SK-N-MC (cell line): ENCODE data around the gene MAGEA4.

Source experiments
- DNase-seq: peaks from one replicate; pipeline ENCODE4 v3.0.0-alpha.2; 2011; ENCODE audit warnings: low read depth, low spot score
- H3K27ac ChIP-seq: fragments of 200-600 bp; sonication (generic); 2 replicates; pipeline ENCODE4 v1.5.1; 2016; ENCODE audit warnings: mixed run types
- H3K36me3 ChIP-seq: fragments of 200-600 bp; sonication (generic); 2 replicates; pipeline ENCODE4 v1.6.1; 2017; ENCODE audit warnings: antibody characterized with exemption, low read length, mixed read lengths; ENCODE audit not compliant: insufficient read depth
- H3K4me3 ChIP-seq: fragments of 200-600 bp; sonication (generic); 2 replicates; pipeline ENCODE4 v1.5.1; 2016
- H3K9ac ChIP-seq: fragments of 200-600 bp; sonication (generic); 2 replicates; pipeline ENCODE4 v1.8.0; 2017; ENCODE audit warnings: mixed run types, mixed read lengths; ENCODE audit not compliant: insufficient read length
- H3K9me3 ChIP-seq: fragments of 200-600 bp; sonication (generic); 2 replicates; pipeline ENCODE4 v1.6.1; 2017; ENCODE audit warnings: low read depth, mild to moderate bottlenecking, antibody characterized with exemption, low read length, moderate library complexity, mixed read lengths
- EZH2 ChIP-seq: fragments of 200-600 bp; sonication (generic); IDR thresholded peaks from one replicate; pipeline ENCODE4 v1.6.1; 2017; ENCODE audit warnings: antibody characterized with exemption
- FOXP2 ChIP-seq: optimal IDR thresholded peaks from 2 replicates; pipeline ENCODE3; 2011; ENCODE audit warnings: mild to moderate bottlenecking, moderate library complexity; ENCODE audit not compliant: insufficient read depth; ENCODE audit errors: extremely low read length, control extremely low read depth
- POLR2AphosphoS5 ChIP-seq: IDR thresholded peaks from 2 replicates; pipeline ENCODE4 v1.6.1; 2012; ENCODE audit warnings: mild to moderate bottlenecking, low read depth, low read length, borderline replicate concordance

MAGEA4 gene

GRCh38 chrX:151912780-151913179 is at the start of gene MAGEA4:
Gene MAGEA4, plus strand, starts transcription at chrX:151912889. Its CDS starts 10,776 bp downstream, at chrX:151923665.
- TF ChIP-seq FOXP2 (no peak), EZH2 (no peak), POLR2AphosphoS5 (no peak)
- DNase-seq, result no peak
- Histone ChIP-seq H3K36me3 (no peaks in the 10 kb centered on the region), H3K9me3 (no peaks in the 10 kb centered on the region), H3K9ac (no peak within 1 kb of the TSS), H3K4me3 (no peak within 1 kb of the TSS), H3K27ac (no peak within 1 kb of the TSS)

DNA sequence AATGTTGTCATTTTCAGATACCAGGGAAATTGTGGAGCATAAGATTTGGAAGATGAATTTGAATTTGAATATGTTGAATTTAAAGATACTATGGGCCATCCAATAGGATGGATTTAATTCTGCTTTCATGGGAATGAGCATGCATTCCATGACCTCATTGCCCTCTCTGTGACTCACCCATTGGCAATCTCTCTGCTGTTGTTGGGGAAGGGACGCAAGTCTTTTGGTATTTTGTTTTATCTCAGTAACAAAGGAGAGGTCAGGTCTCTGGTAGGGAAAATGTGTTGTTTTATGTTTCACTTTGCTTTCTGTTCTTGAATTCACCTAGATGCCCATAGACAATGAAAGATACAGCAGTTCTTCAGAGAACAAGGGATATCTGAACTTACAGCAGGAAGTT is 42.1 kb upstream of the MAGEA4 start:
- Histone ChIP-seq H3K36me3 (no peaks in the 10 kb centered on the region), H3K4me3 (no peak overlapping the region), H3K9ac (no peak overlapping the region), H3K9me3 (no peaks in the 10 kb centered on the region), H3K27ac (no peak overlapping the region)
- DNase-seq, result no peak
- TF ChIP-seq EZH2, result no peak
- TF ChIP-seq FOXP2, result no peak
- TF ChIP-seq POLR2AphosphoS5, result no peak

DNA sequence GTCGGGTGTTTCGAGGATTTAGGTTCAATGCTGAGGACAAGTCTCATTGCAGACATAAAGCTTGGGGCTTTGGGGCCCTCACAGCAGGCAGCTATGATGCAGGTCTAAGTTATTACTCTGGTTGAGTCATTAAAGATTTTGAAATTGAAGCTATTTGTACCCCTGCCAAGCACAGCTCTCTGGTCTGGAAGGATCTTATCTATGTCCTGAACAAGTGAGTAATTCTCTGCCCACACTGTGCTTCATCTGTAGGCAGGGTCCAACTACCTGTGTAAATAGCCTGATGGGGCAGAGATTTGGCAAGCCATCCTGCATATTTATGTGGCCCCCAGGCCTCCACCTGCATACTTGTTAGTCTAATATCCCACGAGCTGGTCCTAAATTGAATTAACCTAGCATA is 41.4 kb upstream of the MAGEA4 start:
- no peak for TF ChIP-seq FOXP2
- no peak for TF ChIP-seq POLR2AphosphoS5
- no peak for TF ChIP-seq EZH2
- Histone ChIP-seq H3K36me3 (no peaks in the 10 kb centered on the region), H3K9ac (no peak overlapping the region), H3K9me3 (no peaks in the 10 kb centered on the region), H3K4me3 (no peak overlapping the region), H3K27ac (no peak overlapping the region)
- DNase-seq, result no peak

GRCh38 chrX:151873096-151873495 is 39.6 kb upstream of the MAGEA4 start:
- Histone ChIP-seq H3K27ac (no peak overlapping the region), H3K9ac (no peak overlapping the region), H3K4me3 (no peak overlapping the region), H3K36me3 (no peaks in the 10 kb centered on the region), H3K9me3 (no peaks in the 10 kb centered on the region)
- TF ChIP-seq POLR2AphosphoS5 (no peak), FOXP2 (no peak), EZH2 (no peak)
- DNase-seq, result no peak

GRCh38 chrX:151875270-151876026 is 37.2 kb upstream of the MAGEA4 start:
- no peaks in the 10 kb centered on the region for H3K9me3 ChIP-seq

DNA sequence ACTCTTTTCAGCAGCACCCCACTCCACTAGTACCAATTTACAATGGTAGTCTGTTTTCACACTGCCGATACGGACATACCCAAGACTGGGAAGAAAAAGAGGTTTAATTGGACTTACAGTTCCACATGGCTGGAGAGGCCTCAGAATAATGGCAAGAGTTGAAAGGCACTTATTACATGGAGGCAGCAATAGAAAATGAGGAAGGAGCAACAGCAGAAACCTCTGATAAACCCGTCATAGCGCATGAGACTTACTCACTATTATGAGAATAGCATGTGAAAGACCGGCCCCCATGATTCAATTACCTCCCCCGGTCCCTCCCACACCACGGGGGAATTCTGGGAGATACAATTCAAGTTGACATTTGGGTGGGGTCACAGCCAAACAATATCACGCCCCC is 34.1 kb upstream of the MAGEA4 start:
- H3K27ac ChIP-seq, result no peak overlapping the region
- no peak overlapping the region for H3K4me3 ChIP-seq
- no peaks in the 10 kb centered on the region for H3K36me3 ChIP-seq
- H3K9me3 ChIP-seq, result no peaks in the 10 kb centered on the region
- H3K9ac ChIP-seq, result no peak overlapping the region
- TF ChIP-seq EZH2 (no peak), FOXP2 (no peak), POLR2AphosphoS5 (no peak)
- DNase-seq, result no peak

More at GRCh38 chrX:151875270-151876026, 37.2 kb upstream of the MAGEA4 start:
- Histone ChIP-seq H3K4me3 (no peak overlapping the region), H3K36me3 (no peaks in the 10 kb centered on the region), H3K9ac (no peak overlapping the region), H3K27ac (no peak overlapping the region)
- DNase-seq, result no peak
- TF ChIP-seq EZH2, result no peak
- TF ChIP-seq POLR2AphosphoS5, result no peak
- TF ChIP-seq FOXP2, result no peak

DNA sequence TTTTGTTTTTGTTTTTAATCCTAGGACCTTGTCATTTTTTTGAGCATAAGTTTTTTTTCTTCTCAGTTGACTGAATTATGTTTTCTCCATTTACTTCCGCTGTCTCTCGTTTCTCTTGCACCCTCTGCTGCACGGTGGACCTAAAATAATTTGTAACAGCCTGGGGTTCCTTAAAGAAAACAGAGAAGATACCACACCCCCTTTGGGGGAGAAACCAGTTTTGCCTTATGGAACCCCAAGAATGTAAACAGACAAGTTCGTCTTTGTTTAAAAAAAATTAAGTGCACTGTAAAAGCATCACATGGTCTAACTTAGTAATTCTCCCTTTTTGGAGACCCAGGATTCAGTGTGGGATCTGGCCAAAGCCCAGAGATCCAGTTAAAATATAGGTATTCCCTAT is 32.8 kb upstream of the MAGEA4 start:
- Histone ChIP-seq H3K9ac (no peak overlapping the region), H3K27ac (no peak overlapping the region), H3K36me3 (no peaks in the 10 kb centered on the region), H3K9me3 (no peaks in the 10 kb centered on the region), H3K4me3 (no peak overlapping the region)
- TF ChIP-seq POLR2AphosphoS5, result no peak
- no peak for TF ChIP-seq FOXP2
- no peak for TF ChIP-seq EZH2
- no peak for DNase-seq

- TF ChIP-seq EZH2 (no peak), FOXP2 (no peak), POLR2AphosphoS5 (no peak)
- H3K4me3 ChIP-seq, result no peak overlapping the region
- DNase-seq, result no peak
- H3K27ac ChIP-seq, result no peak overlapping the region
- H3K36me3 ChIP-seq, result no peaks in the 10 kb centered on the region
- H3K9me3 ChIP-seq, result no peaks in the 10 kb centered on the region
- no peak overlapping the region for H3K9ac ChIP-seq
Measured at GRCh38 chrX:151880895-151881294, 31.8 kb upstream of the MAGEA4 start.
